HCT116 (cell line): Measurements from ENCODE around the gene CYP24A1. TPM values are rescaled to one million over a fixed set of nuclear protein-coding genes. Genes with fewer than 3 reads are reported as not detected.
A peak's percentile ranks its signal among the peaks of the same experiment; 100 is the strongest.

Source experiments
- ATAC-seq: fragments of 200-7000 bp; cut with Tn5 transposase; 2 replicates; pipeline ENCODE4 v1.9.1; 2020; ENCODE audit warnings: mild to moderate bottlenecking, moderate library complexity
- BruUV-seq: library from RNA; stranded (reverse); fragments of 400-500 nt; replicated peaks from 2 replicates; lab custom pipeline; 2021; lab: Mats Ljungman, UMichigan
- CTCF ChIA-PET: fragments of 300-600 bp; sonication (Branson Sonifier 250); formaldehyde crosslinking; loops from one replicate; lab custom pipeline; 2021; ENCODE audit warnings: antibody characterized with exemption; lab: Charles Lee
- POLR2A ChIA-PET: fragments of 300-600, 350-600 bp; sonication (Branson Sonifier 250); formaldehyde crosslinking; loops from one replicate; lab custom pipeline; 2021; ENCODE audit warnings: antibody characterized with exemption; lab: Charles Lee
- RAD21 ChIA-PET, 2 experiments: fragments of 300-600 bp; sonication (Branson Sonifier 250); formaldehyde crosslinking; loops; one replicate each; lab custom pipeline; 2023; ENCODE audit warnings: low total read pairs in 2 of 2; ENCODE audit not compliant: uncharacterized antibody in 2 of 2, unreplicated experiment in 2 of 2, low non-redundant PET in 1 of 2; lab: Charles Lee
- DNase-seq: peaks from one replicate; pipeline ENCODE4 v3.0.0-alpha.2; 2010; ENCODE audit warnings: low read depth, low spot score
- H2AFZ ChIP-seq: fragments of 200-600 bp; shearing (Covaris generic), sonication (generic); 2 replicates; pipeline ENCODE4 v1.6.1; 2017; ENCODE audit warnings: low read depth, mixed run types, mixed read lengths, antibody characterized with exemption, low read length; ENCODE audit not compliant: poor library complexity, severe bottlenecking
- H3K27ac ChIP-seq: 2 replicates; pipeline ENCODE4 v1.5.1; 2012; ENCODE audit warnings: low read depth, low read length
- H3K27me3 ChIP-seq: fragments of 200-600 bp; sonication (generic); 2 replicates; pipeline ENCODE4 v1.6.1; 2016; ENCODE audit warnings: mixed run types, low read length, mixed read lengths; ENCODE audit not compliant: insufficient read depth
- H3K36me3 ChIP-seq, 2 experiments: fragments of 200-500 bp in 1 of 2; fragments of 200-600 bp in 1 of 2; sonication (Bioruptor generic) in 1 of 2; sonication (generic) in 1 of 2; 2 replicates each; pipeline versions ENCODE4 v1.5.1 to v1.6.1; 2014 to 2016; ENCODE audit warnings: low read length in 2 of 2, inconsistent platforms in 1 of 2, mixed read lengths in 1 of 2, mixed run types in 1 of 2; ENCODE audit not compliant: insufficient read depth in 2 of 2, control insufficient read depth in 1 of 2
- H3K4me1 ChIP-seq, 2 experiments: fragments of 200-600 bp in 1 of 2; sonication (generic) in 1 of 2; 2 replicates each; pipeline versions ENCODE4 v1.5.1 to v1.6.1; 2012 to 2017; ENCODE audit warnings: low read length in 2 of 2, inconsistent platforms in 1 of 2, mild to moderate bottlenecking in 1 of 2, mixed read lengths in 1 of 2, mixed run types in 1 of 2, moderate library complexity in 1 of 2; ENCODE audit not compliant: insufficient read depth in 2 of 2, control insufficient read depth in 1 of 2
- H3K4me2 ChIP-seq: fragments of 200-600 bp; sonication (generic); 2 replicates; pipeline ENCODE4 v1.6.1; 2017; ENCODE audit warnings: mixed run types, low read length, mixed read lengths
- H3K4me3 ChIP-seq, 2 experiments: fragments of 200-600 bp in 1 of 2; sonication (generic) in 1 of 2; replicated peaks in 1 of 2; 2 replicates each; pipeline ENCODE4 v1.5.1; 2011 to 2016; ENCODE audit warnings: low read length in 2 of 2, control low read depth in 1 of 2, low read depth in 1 of 2, mild to moderate bottlenecking in 1 of 2, mixed read lengths in 1 of 2, mixed run types in 1 of 2
- H3K79me2 ChIP-seq: fragments of 200-600 bp; sonication (generic); 2 replicates; pipeline ENCODE4 v1.6.1; 2017; ENCODE audit warnings: mild to moderate bottlenecking, mixed run types, low read length, moderate library complexity, mixed read lengths; ENCODE audit not compliant: insufficient read depth
- H3K9ac ChIP-seq: fragments of 200-600 bp; sonication (generic); 2 replicates; pipeline ENCODE4 v1.6.1; 2016; ENCODE audit warnings: low read length, mixed read lengths
- H3K9me2 ChIP-seq: fragments of 200-600 bp; sonication (generic), shearing (Covaris generic); 2 replicates; pipeline ENCODE4 v1.6.1; 2017; ENCODE audit warnings: mixed run types, mild to moderate bottlenecking, moderate library complexity; ENCODE audit not compliant: insufficient read depth
- H3K9me3 ChIP-seq, 2 experiments: fragments of 200-500 bp in 1 of 2; fragments of 200-600 bp in 1 of 2; sonication (Bioruptor generic) in 1 of 2; sonication (generic) in 1 of 2; 2 replicates each; pipeline ENCODE4 v1.6.1; 2014 to 2017; ENCODE audit warnings: low read length in 2 of 2, mixed read lengths in 2 of 2, inconsistent platforms in 1 of 2, low read depth in 1 of 2, mild to moderate bottlenecking in 1 of 2, mixed run types in 1 of 2, moderate library complexity in 1 of 2; ENCODE audit not compliant: control insufficient read depth in 1 of 2, insufficient read depth in 1 of 2
- H4K20me1 ChIP-seq: fragments of 200-600 bp; sonication (generic), shearing (Covaris generic); 2 replicates; pipeline ENCODE4 v1.6.1; 2017; ENCODE audit warnings: mixed run types, mild to moderate bottlenecking, moderate library complexity; ENCODE audit not compliant: insufficient read depth
- CEBPB ChIP-seq: IDR thresholded peaks from 2 replicates; pipeline ENCODE4 v1.6.1; 2012; ENCODE audit warnings: low read depth
- CTCF ChIP-seq, 3 experiments: fragments of 200-600 bp in 1 of 3; sonication (generic) in 1 of 3; IDR thresholded peaks in 2 of 3; conservative IDR thresholded peaks in 1 of 3; 2 replicates each; pipeline ENCODE4 v1.5.1; 2012 to 2017; ENCODE audit warnings: low read depth in 2 of 3, low read length in 2 of 3, antibody characterized with exemption in 1 of 3, borderline replicate concordance in 1 of 3, control low read depth in 1 of 3, mild to moderate bottlenecking in 1 of 3, mixed read lengths in 1 of 3, mixed run types in 1 of 3, moderate library complexity in 1 of 3; ENCODE audit not compliant: insufficient read depth in 1 of 3
- EGR1 ChIP-seq: IDR thresholded peaks from 2 replicates; pipeline ENCODE4 v1.6.1; 2012; ENCODE audit warnings: low read depth
- ELF1 ChIP-seq: IDR thresholded peaks from 2 replicates; pipeline ENCODE4 v1.6.1; 2012; ENCODE audit warnings: low read depth, borderline replicate concordance
- JUND ChIP-seq: IDR thresholded peaks from 2 replicates; pipeline ENCODE4 v1.6.1; 2012
- SP1 ChIP-seq: IDR thresholded peaks from 2 replicates; pipeline ENCODE4 v1.6.1; 2012; ENCODE audit warnings: low read depth
- TCF7L2 ChIP-seq: IDR thresholded peaks from 2 replicates; pipeline ENCODE4 v1.7.0; 2011; ENCODE audit warnings: borderline replicate concordance, inconsistent platforms; ENCODE audit not compliant: insufficient read depth, insufficient read length; ENCODE audit errors: extremely low read depth
- ZBTB33 ChIP-seq: IDR thresholded peaks from 2 replicates; pipeline ENCODE4 v1.6.1; 2011; ENCODE audit warnings: mild to moderate bottlenecking, low read length, moderate library complexity; ENCODE audit not compliant: insufficient replicate concordance; ENCODE audit errors: extremely low read depth
- intact Hi-C: fragments of 100-400 bp; cut with micrococcal nuclease; formaldehyde crosslinking; loops from 2 replicates; pipeline ENCODE4 v1.10.0; 2022
- total RNA-seq: library from RNA; stranded (reverse); gene quantifications from one replicate; pipeline ENCODE4 v1.2.1, GENCODE V29; 2021; ENCODE audit not compliant: unreplicated experiment

The CYP24A1 gene
- total RNA-seq, 1 experiment from 2014 or later, result 267 TPM

DNA sequence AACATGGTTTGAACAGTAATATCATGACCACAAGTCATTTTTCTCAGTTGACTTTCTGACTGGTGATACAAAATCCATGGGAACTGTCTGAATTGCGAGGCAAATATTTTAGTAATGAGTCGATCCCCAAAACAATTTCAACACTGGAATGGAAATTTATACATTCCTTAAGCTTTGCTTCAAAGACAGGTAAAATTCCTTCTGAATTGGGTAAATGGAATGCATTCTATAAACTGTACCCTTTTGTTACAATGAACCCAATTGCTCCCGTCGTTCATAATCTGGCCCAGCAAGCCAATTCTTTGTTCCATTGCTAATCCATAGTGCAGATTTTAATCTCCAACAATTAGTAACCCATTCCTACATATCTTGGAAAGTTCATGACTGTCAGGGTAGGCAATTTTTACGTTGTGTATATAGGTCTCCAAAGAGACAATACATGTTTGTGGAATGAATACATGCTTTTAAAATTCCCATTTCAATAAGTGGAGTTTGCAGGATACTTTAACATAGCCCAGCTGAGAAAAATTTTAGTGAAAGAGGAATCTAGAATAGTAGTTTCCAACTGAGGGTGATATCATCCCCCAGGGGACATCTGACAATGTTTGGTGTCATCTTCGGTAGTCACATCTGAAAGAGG is 32.7 kb downstream of the CYP24A1 start:
- no TSS peak for BruUV-seq
- Histone ChIP-seq H4K20me1 (no peaks in the 10 kb centered on the region), H3K4me1 (peaks cover 47 to 64% of the 10 kb centered on the region in 2 experiments), H3K9me2 (no peaks in the 10 kb centered on the region), H3K36me3 (peaks cover 0 to 13% of the 10 kb centered on the region in 2 experiments; a peak in 2 of 4 replicates), H2AFZ (peak overlapping the region; percentile 47), H3K4me2 (peak overlapping the region; percentile 65), H3K79me2 (no peaks in the 10 kb centered on the region), H3K9me3 (peaks cover 5 to 6% of the 10 kb centered on the region in 2 experiments; a peak in 2 of 4 replicates), H3K9ac (peak overlapping the region; percentile 61), H3K4me3 (no peak overlapping the region), H3K27me3 (no peaks in the 10 kb centered on the region)
- intact Hi-C loops, result no loop called here
- RAD21 ChIA-PET, result no interaction called here
- POLR2A ChIA-PET, result no interaction called here
- DNase-seq, result no peak
- CTCF ChIA-PET, result no interaction called here
- TF ChIP-seq EGR1 (no peak), CEBPB (no peak; the same call in 1 of the 2 replicates), ELF1 (no peak), ZBTB33 (no peak), SP1 (no peak), JUND (peak; percentile 9; the same call in 1 of the 2 replicates), CTCF (IDR thresholded peaks at IDR 0.05 in 2 of 3, conservative IDR thresholded peaks at IDR 0.05 in 1 of 3; ENCODE audit: borderline replicate concordance in 1 of 3, insufficient read depth in 1 of 3, low read depth in 2 of 3, low read length in 2 of 3) (no peak), TCF7L2 (peak; percentile 20)
- TF ChIP-seq, all 23 proteins: peak for 2
- peak overlapping the region; percentile 94 for H3K27ac ChIP-seq
- peak; percentile 6; the same call in 1 of the 2 replicates for ATAC-seq
